HG02678 (cell line): ENCODE results near the gene GCNA.
"Not testable (repeated sequence)": the region's sequence is repeated elsewhere in the genome, so short reads cannot be mapped to it uniquely, and the experiment has no call there.

Experiments
- ATAC-seq: cut with Tn5 transposase; IDR thresholded peaks from one replicate; pipeline ENCODE4 v1.9.1; 2021; ENCODE audit warnings: mild to moderate bottlenecking, moderate library complexity; ENCODE audit not compliant: unreplicated experiment

GCNA gene

GRCh38 chrX:71636438-71637252 lies 58.4 kb downstream of the GCNA start:
- ATAC-seq = no peak

GRCh38 chrX:71637253-71637618 lies 59.0 kb downstream of the GCNA start:
- ATAC-seq = no peak

- ATAC-seq = peak; percentile 51
Measured at GRCh38 chrX:71637848-71638247, 59.6 kb downstream of the GCNA start.

GRCh38 chrX:71638409-71638808 lies 60.2 kb downstream of the GCNA start:
- no peak for ATAC-seq

GRCh38 chrX:71640002-71640401 lies 61.8 kb downstream of the GCNA start:
- ATAC-seq = no peak

- not testable (repeated sequence) for ATAC-seq
Measured at GRCh38 chrX:71644406-71644805, 66.2 kb downstream of the GCNA start.

GRCh38 chrX:71650333-71650969 lies 72.2 kb downstream of the GCNA start:
- ATAC-seq = peak; percentile 78

GRCh38 chrX:71652405-71652804 lies 74.2 kb downstream of the GCNA start:
- ATAC-seq = no peak

- ATAC-seq = no peak
Measured at GRCh38 chrX:71653344-71653743, 75.1 kb downstream of the GCNA start.

- no peak for ATAC-seq
Measured at GRCh38 chrX:71657267-71657666, 79.0 kb downstream of the GCNA start.

- ATAC-seq = no peak
Measured at GRCh38 chrX:71659342-71659741, 81.1 kb downstream of the GCNA start.

- ATAC-seq = no peak
Measured at GRCh38 chrX:71659959-71660358, 81.7 kb downstream of the GCNA start.

- no peak for ATAC-seq
Measured at GRCh38 chrX:71660562-71661416, 82.6 kb downstream of the GCNA start.

- no peak for ATAC-seq
Measured at GRCh38 chrX:71661919-71662318, 83.7 kb downstream of the GCNA start.

GRCh38 chrX:71662654-71663053 lies 84.4 kb downstream of the GCNA start:
- not testable (repeated sequence) for ATAC-seq
